Spleen (tissue), 11 donors: ENCODE results near the gene MYBPC3. TPM values are rescaled to one million over a fixed set of nuclear protein-coding genes. Genes with fewer than 3 reads are reported as not detected.
A peak's percentile ranks its signal among the peaks of the same experiment; 100 is the strongest.

Experiments
- DNase-seq: peaks from one replicate; pipeline ENCODE4 v3.0.0-alpha.2; 2020
- H3K27ac ChIP-seq, 8 donors: fragments of 200-600 bp; sonication (generic) in 7 of 8; 1 replicate in 4 of 8; 2 replicates in 4 of 8; pipeline versions ENCODE4 v1.5.0 to v1.8.0; 2016 to 2021; ENCODE audit warnings: inconsistent platforms in 4 of 8, mild to moderate bottlenecking in 4 of 8, moderate library complexity in 1 of 8
- H3K27me3 ChIP-seq, 7 donors: fragments of 200-600 bp; sonication (generic) in 6 of 7; replicated peaks in 1 of 7; 1 replicate in 4 of 7; 2 replicates in 3 of 7; pipeline versions ENCODE4 v1.5.0 to v1.8.0; 2016 to 2021; ENCODE audit warnings: inconsistent platforms in 3 of 7, mild to moderate bottlenecking in 1 of 7
- H3K36me3 ChIP-seq, 6 donors: fragments of 200-600 bp; sonication (generic) in 5 of 6; 1 replicate in 4 of 6; 2 replicates in 2 of 6; pipeline versions ENCODE4 v1.5.0 to v1.8.0; 2016 to 2021; ENCODE audit warnings: inconsistent platforms in 2 of 6
- H3K4me1 ChIP-seq, 6 donors: fragments of 200-600 bp; sonication (generic) in 5 of 6; 1 replicate in 3 of 6; 2 replicates in 3 of 6; pipeline versions ENCODE4 v1.5.0 to v1.8.0; 2016 to 2021; ENCODE audit warnings: inconsistent platforms in 3 of 6
- H3K4me3 ChIP-seq, 8 donors: fragments of 200-600 bp; sonication (generic) in 7 of 8; 1 replicate in 4 of 8; 2 replicates in 4 of 8; pipeline versions ENCODE4 v1.5.0 to v1.8.0; 2016 to 2021; ENCODE audit warnings: inconsistent platforms in 4 of 8, mild to moderate bottlenecking in 4 of 8, moderate library complexity in 2 of 8
- H3K9me3 ChIP-seq, 8 donors: fragments of 200-600 bp; sonication (generic) in 7 of 8; 1 replicate in 4 of 8; 2 replicates in 4 of 8; pipeline versions ENCODE4 v1.5.0 to v1.8.0; 2016 to 2021; ENCODE audit warnings: inconsistent platforms in 4 of 8
- POLR2A ChIP-seq, 3 donors: fragments of 450-650 bp; IDR thresholded peaks; one replicate each; pipeline ENCODE4 v1.5.1; 2017; ENCODE audit warnings: antibody characterized with exemption in 3 of 3, mild to moderate bottlenecking in 1 of 3
- POLR2AphosphoS5 ChIP-seq, 3 donors: sonication (generic); formaldehyde crosslinking; IDR thresholded peaks; one replicate each; pipeline ENCODE4 v1.5.1; 2017; ENCODE audit warnings: antibody characterized with exemption in 3 of 3
- WGBS, 5 donors: extraction: QIAGEN DNeasy Blood & Tissue Kit in 3 of 5; methylation state at CpG; one replicate each; pipeline versions ENCODE4 v1.1.5 to v1.1.7; 2013 to 2018; 5-methylcytosine and 5-hydroxymethylcytosine counted together
- intact Hi-C: fragments of 100-400 bp; cut with DNase I; formaldehyde crosslinking; loops from one replicate; pipeline ENCODE4 v1.15.0; 2023; ENCODE audit warnings: low total_unique reads
- polyA plus RNA-seq, 3 donors: library from polyadenylated mRNA; stranded (reverse); fragments of 200-250 nt; gene quantifications; one replicate each; pipeline ENCODE4 v1.2.1, GENCODE V29; 2013
- total RNA-seq, 7 donors: library from RNA; depleted of rRNA in 3 of 7; stranded (reverse); fragments of >200 nt in 3 of 7; fragmentation: NEBNext Ultra II Directional in 4 of 7; extraction: Animal tissue kit (Norgen Biotek cat#: 25700) in 4 of 7; gene quantifications; one replicate each; pipeline versions ENCODE4 v1.1.0 to v1.2.1, GENCODE V29; 2016 to 2021
- TF ChIP-seq, protein P1 (sequence below), 11 experiments: fragments of 200-600 bp in 7 of 11; fragments of 450-650 bp in 4 of 11; sonication (generic) in 4 of 11; IDR thresholded peaks in 8 of 11; conservative IDR thresholded peaks in 3 of 11; 1 replicate in 7 of 11; 2 replicates in 4 of 11; pipeline versions ENCODE4 v1.4.0 to v1.8.0; 2016 to 2021; ENCODE audit warnings: antibody characterized with exemption in 11 of 11, inconsistent platforms in 4 of 11, mild to moderate bottlenecking in 1 of 11
- donor health status: healthy with polysubstance abuse.
- donor health status: DM: no; HTN: no; CAD: no; lungs with moderate emphysema.
- donor health status: DM: no; HTN: no; CAD: no.
- donor health status: Bipolar disorder and iron deficiency.
- donor health status: healthy.
- donor health status: DM: no; HTN: no; CAD: no.
- donor health status: DM: yes; HTN: yes; CAD: no.

MYBPC3 gene
- total and polyA plus RNA-seq, 10 donors: 0.49 to 4.7 (median 1.5) TPM

DNA sequence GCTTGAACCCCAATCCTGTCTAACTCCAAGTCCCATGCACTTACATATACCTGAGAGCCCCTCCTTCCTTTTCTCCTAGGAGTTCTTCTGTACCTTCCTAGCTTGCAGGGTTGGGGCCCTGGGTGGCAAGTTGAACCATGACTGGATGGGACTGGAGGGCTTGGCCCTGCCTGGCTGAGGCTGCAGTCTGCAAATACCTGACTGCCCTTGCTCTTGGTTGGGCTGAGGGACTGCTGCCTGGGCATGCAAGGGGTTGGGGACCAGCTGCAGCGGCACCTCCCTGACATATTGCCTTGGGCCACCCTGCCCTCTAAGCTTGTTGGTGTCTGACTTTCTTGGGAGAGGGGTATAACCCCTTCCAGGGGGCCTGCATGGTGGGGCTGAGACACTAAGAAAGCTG lies 46.0 kb upstream of the MYBPC3 start:
- peaks cover 32 to 87% (median 63%) of the 10 kb centered on the region in 6 donors for H3K4me1 ChIP-seq
- no peaks in the 10 kb centered on the region for H3K27me3 ChIP-seq
- peak overlapping the region; percentile 40 to 97 (median 95) for H3K27ac ChIP-seq
- TF ChIP-seq POLR2AphosphoS5 (IDR thresholded peaks at IDR 0.05) (no peak), POLR2A (IDR thresholded peaks at IDR 0.05) (no peak)
- TF ChIP-seq, protein P1, sequence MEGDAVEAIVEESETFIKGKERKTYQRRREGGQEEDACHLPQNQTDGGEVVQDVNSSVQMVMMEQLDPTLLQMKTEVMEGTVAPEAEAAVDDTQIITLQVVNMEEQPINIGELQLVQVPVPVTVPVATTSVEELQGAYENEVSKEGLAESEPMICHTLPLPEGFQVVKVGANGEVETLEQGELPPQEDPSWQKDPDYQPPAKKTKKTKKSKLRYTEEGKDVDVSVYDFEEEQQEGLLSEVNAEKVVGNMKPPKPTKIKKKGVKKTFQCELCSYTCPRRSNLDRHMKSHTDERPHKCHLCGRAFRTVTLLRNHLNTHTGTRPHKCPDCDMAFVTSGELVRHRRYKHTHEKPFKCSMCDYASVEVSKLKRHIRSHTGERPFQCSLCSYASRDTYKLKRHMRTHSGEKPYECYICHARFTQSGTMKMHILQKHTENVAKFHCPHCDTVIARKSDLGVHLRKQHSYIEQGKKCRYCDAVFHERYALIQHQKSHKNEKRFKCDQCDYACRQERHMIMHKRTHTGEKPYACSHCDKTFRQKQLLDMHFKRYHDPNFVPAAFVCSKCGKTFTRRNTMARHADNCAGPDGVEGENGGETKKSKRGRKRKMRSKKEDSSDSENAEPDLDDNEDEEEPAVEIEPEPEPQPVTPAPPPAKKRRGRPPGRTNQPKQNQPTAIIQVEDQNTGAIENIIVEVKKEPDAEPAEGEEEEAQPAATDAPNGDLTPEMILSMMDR (IDR thresholded peaks at IDR 0.05 in 8 of 11, conservative IDR thresholded peaks at IDR 0.05 in 3 of 11): no peak
- 89 to 100% (median 93%) methylated on average over 1 of the region's 1 CpG for WGBS, 5 donors
- intact Hi-C loops: no loop called here
- no peaks in the 10 kb centered on the region for H3K9me3 ChIP-seq
- H3K36me3 ChIP-seq: no peaks in the 10 kb centered on the region
- peak; percentile 74 for DNase-seq
- H3K4me3 ChIP-seq: no peak overlapping the region

GRCh38 chr11:47398011-47398410 lies 45.5 kb upstream of the MYBPC3 start:
- TF ChIP-seq, protein P1 (IDR thresholded peaks at IDR 0.05 in 8 of 11, conservative IDR thresholded peaks at IDR 0.05 in 3 of 11): no peak
- no peak for TF ChIP-seq POLR2AphosphoS5 (IDR thresholded peaks at IDR 0.05)
- no peak for TF ChIP-seq POLR2A (IDR thresholded peaks at IDR 0.05)
- intact Hi-C loops: no loop called here
- Histone ChIP-seq H3K9me3 (no peaks in the 10 kb centered on the region), H3K27ac (peak overlapping the region in 7 of 8 donors; percentile 40 to 97 (median 95)), H3K4me1 (peaks cover 35 to 87% (median 66%) of the 10 kb centered on the region in 6 donors), H3K27me3 (no peaks in the 10 kb centered on the region), H3K4me3 (no peak overlapping the region), H3K36me3 (no peaks in the 10 kb centered on the region)
- 89 to 100% (median 92%) methylated on average over 3 of the region's 3 CpGs for WGBS, 5 donors
- DNase-seq: peak; percentile 61

GRCh38 chr11:47396049-47396320 lies 43.5 kb upstream of the MYBPC3 start:
- H3K4me1 ChIP-seq: peaks cover 37 to 95% (median 76%) of the 10 kb centered on the region in 6 donors
- TF ChIP-seq POLR2AphosphoS5 (IDR thresholded peaks at IDR 0.05) (no peak), POLR2A (IDR thresholded peaks at IDR 0.05) (no peak)
- TF ChIP-seq, protein P1 (IDR thresholded peaks at IDR 0.05 in 8 of 11, conservative IDR thresholded peaks at IDR 0.05 in 3 of 11): no peak
- peak; percentile 74 for DNase-seq

GRCh38 chr11:47395223-47396048 lies 42.9 kb upstream of the MYBPC3 start:
- TF ChIP-seq POLR2AphosphoS5 (IDR thresholded peaks at IDR 0.05) (no peak), POLR2A (IDR thresholded peaks at IDR 0.05) (no peak)
- TF ChIP-seq, protein P1 (IDR thresholded peaks at IDR 0.05 in 8 of 11, conservative IDR thresholded peaks at IDR 0.05 in 3 of 11): no peak
- no peaks in the 10 kb centered on the region for H3K9me3 ChIP-seq
- H3K4me1 ChIP-seq: peaks cover 35 to 95% (median 75%) of the 10 kb centered on the region in 6 donors
- H3K27ac ChIP-seq: peak overlapping the region; percentile 96 to 100 (median 99)
- peak overlapping the region in 7 of 8 donors; percentile 3 to 68 (median 29) for H3K4me3 ChIP-seq
- no peaks in the 10 kb centered on the region for H3K36me3 ChIP-seq
- 29 to 62% (median 46%) methylated on average over 18 to 25 of the region's 25 CpGs for WGBS, 5 donors
- peak; percentile 90 for DNase-seq
- no peaks in the 10 kb centered on the region for H3K27me3 ChIP-seq
- intact Hi-C loops: no loop called here

More at GRCh38 chr11:47396049-47396320, 43.5 kb upstream of the MYBPC3 start:
- Histone ChIP-seq H3K36me3 (no peaks in the 10 kb centered on the region), H3K27ac (peak overlapping the region; percentile 96 to 100 (median 99)), H3K4me3 (peak overlapping the region in 1 of 8 donors; percentile 68), H3K9me3 (no peaks in the 10 kb centered on the region), H3K27me3 (no peaks in the 10 kb centered on the region)
- WGBS, 5 donors: 79 to 88% (median 84%) methylated on average over 3 of the region's 3 CpGs
- intact Hi-C loops: no loop called here
